Measurements from ENCODE around the gene GPR26.

GRCh38 chr10:123706236-123706635 is 40.1 kb downstream of the GPR26 start:
- TF ChIP-seq POLR2AphosphoS5 (IDR thresholded peaks at IDR 0.05; ENCODE audit: borderline replicate concordance, low read depth, low read length), result no peak
- no peak for TF ChIP-seq EZH2 (IDR thresholded peaks at IDR 0.05)
- TF ChIP-seq FOXP2 (optimal IDR thresholded peaks at IDR 0.05; ENCODE audit: control extremely low read depth, extremely low read length, insufficient read depth), result no peak
